OCI-LY3 (cell line): Measurements from ENCODE around the gene ZNF865.
A peak's percentile ranks its signal among the peaks of the same experiment; 100 is the strongest.

ENCODE experiments used
- H2AFZ ChIP-seq: fragments of 200-600, 300-600 bp; shearing (Covaris generic); 2 replicates; pipeline ENCODE4 v1.6.0; 2014; ENCODE audit warnings: antibody characterized with exemption, low read depth, low read length
- H3K27ac ChIP-seq: fragments of 200-600, 300-600 bp; sonication (generic); 2 replicates; pipeline ENCODE4 v1.5.1; 2014; ENCODE audit warnings: mild to moderate bottlenecking, low read length, moderate library complexity, mixed read lengths
- H3K27me3 ChIP-seq: fragments of 200-600, 300-600 bp; sonication (generic); 2 replicates; pipeline ENCODE4 v1.6.1; 2014; ENCODE audit warnings: low read depth, low read length, mixed read lengths
- H3K36me3 ChIP-seq: fragments of 200-600, 300-600 bp; sonication (generic); replicated peaks from 2 replicates; pipeline ENCODE3; 2014; ENCODE audit warnings: low read depth, low read length, mixed read lengths
- H3K4me1 ChIP-seq: fragments of 300-600, 200-600 bp; sonication (generic); 2 replicates; pipeline ENCODE4 v1.6.1; 2014; ENCODE audit warnings: low read length, mixed read lengths
- H3K4me2 ChIP-seq: fragments of 200-600, 300-600 bp; sonication (generic); 2 replicates; pipeline ENCODE4 v1.6.1; 2014; ENCODE audit warnings: low read length, mixed read lengths
- H3K4me3 ChIP-seq: fragments of 300-600, 200-600 bp; sonication (generic); 2 replicates; pipeline ENCODE4 v1.5.1; 2014; ENCODE audit warnings: antibody characterized with exemption, mild to moderate bottlenecking, low read length, moderate library complexity
- H3K79me2 ChIP-seq: fragments of 300-600, 200-600 bp; shearing (Covaris generic); 2 replicates; pipeline ENCODE4 v1.6.1; 2014; ENCODE audit warnings: mild to moderate bottlenecking, low read length, mixed read lengths
- H3K9ac ChIP-seq: fragments of 300-600, 200-600 bp; shearing (Covaris generic); 2 replicates; pipeline ENCODE4 v1.6.0; 2014; ENCODE audit warnings: mild to moderate bottlenecking, low read length, moderate library complexity
- H3K9me3 ChIP-seq: fragments of 200-600, 300-600 bp; shearing (Covaris generic); 2 replicates; pipeline ENCODE4 v1.6.1; 2014; ENCODE audit warnings: low read length, mixed read lengths; ENCODE audit not compliant: insufficient read depth
- H4K20me1 ChIP-seq: fragments of 200-600, 300-600 bp; sonication (generic); 2 replicates; pipeline ENCODE4 v1.6.1; 2016; ENCODE audit warnings: low read length, mixed read lengths; ENCODE audit not compliant: insufficient read depth
- CTCF ChIP-seq: fragments of 200-600, 300-600 bp; sonication (generic); IDR thresholded peaks from 2 replicates; pipeline ENCODE4 v1.5.1; 2014; ENCODE audit warnings: antibody characterized with exemption, low read length, low read depth
- EZH2phosphoT487 ChIP-seq: fragments of 200-600 bp; shearing (Covaris generic); IDR thresholded peaks from 2 replicates; pipeline ENCODE4 v1.6.1; 2018; ENCODE audit warnings: antibody characterized with exemption, mixed run types, low read depth

ZNF865 gene

GRCh38 chr19:55654868-55655647 lies 49.6 kb downstream of the ZNF865 start, which contains the start of gene U2AF2:
Gene U2AF2, plus strand, starts transcription at chr19:55655035. Its CDS starts 70 bp downstream, at chr19:55655105.
- peaks cover 37% of the 10 kb centered on the region for H4K20me1 ChIP-seq
- H3K4me3 ChIP-seq: peak within 1 kb of the TSS; percentile 88
- H3K27me3 ChIP-seq: no peaks in the 10 kb centered on the region
- peaks cover 32% of the 10 kb centered on the region for H3K4me1 ChIP-seq
- TF ChIP-seq EZH2phosphoT487 (no peak), CTCF (no peak)
- H3K9ac ChIP-seq: peak within 1 kb of the TSS; percentile 96
- peak within 1 kb of the TSS; percentile 54; the same call in 1 of the 2 replicates for H2AFZ ChIP-seq
- peak within 1 kb of the TSS; percentile 98 for H3K4me2 ChIP-seq
- H3K36me3 ChIP-seq: peaks cover 41% of the 10 kb centered on the region
- peaks cover 48% of the 10 kb centered on the region for H3K79me2 ChIP-seq
- H3K27ac ChIP-seq: peak within 1 kb of the TSS; percentile 90
- no peaks in the 10 kb centered on the region for H3K9me3 ChIP-seq

- peak overlapping the region; percentile 94 for H3K9ac ChIP-seq
- peaks cover 47% of the 10 kb centered on the region for H3K36me3 ChIP-seq
- H3K4me2 ChIP-seq: peak overlapping the region; percentile 98
- H2AFZ ChIP-seq: no peak overlapping the region
- peak overlapping the region; percentile 90 for H3K27ac ChIP-seq
- TF ChIP-seq CTCF (no peak), EZH2phosphoT487 (no peak)
- no peaks in the 10 kb centered on the region for H3K9me3 ChIP-seq
- H3K27me3 ChIP-seq: no peaks in the 10 kb centered on the region
- peaks cover 32% of the 10 kb centered on the region for H3K4me1 ChIP-seq
- peak overlapping the region; percentile 88 for H3K4me3 ChIP-seq
- H4K20me1 ChIP-seq: peaks cover 43% of the 10 kb centered on the region
- H3K79me2 ChIP-seq: peaks cover 54% of the 10 kb centered on the region
Observed at GRCh38 chr19:55655648-55656040, 50.2 kb downstream of the ZNF865 start.

- peaks cover 52% of the 10 kb centered on the region for H4K20me1 ChIP-seq
- H3K4me1 ChIP-seq: peaks cover 32% of the 10 kb centered on the region
- no peak overlapping the region for H2AFZ ChIP-seq
- no peaks in the 10 kb centered on the region for H3K9me3 ChIP-seq
- peak overlapping the region; percentile 98 for H3K4me2 ChIP-seq
- H3K36me3 ChIP-seq: peaks cover 55% of the 10 kb centered on the region
- H3K9ac ChIP-seq: peak overlapping the region; percentile 94
- H3K27me3 ChIP-seq: no peaks in the 10 kb centered on the region
- peak overlapping the region; percentile 90 for H3K27ac ChIP-seq
- peaks cover 63% of the 10 kb centered on the region for H3K79me2 ChIP-seq
- TF ChIP-seq CTCF (no peak), EZH2phosphoT487 (no peak)
- peak overlapping the region; percentile 88 for H3K4me3 ChIP-seq
Observed at GRCh38 chr19:55656552-55656951, 51.1 kb downstream of the ZNF865 start.

- Histone ChIP-seq H3K4me1 (peaks cover 32% of the 10 kb centered on the region), H3K36me3 (peaks cover 61% of the 10 kb centered on the region), H3K4me2 (peak overlapping the region; percentile 98), H2AFZ (no peak overlapping the region), H4K20me1 (peaks cover 57% of the 10 kb centered on the region), H3K4me3 (peak overlapping the region; percentile 88), H3K79me2 (peaks cover 69% of the 10 kb centered on the region), H3K27ac (peak overlapping the region; percentile 90), H3K9ac (peak overlapping the region; percentile 94), H3K27me3 (no peaks in the 10 kb centered on the region), H3K9me3 (no peaks in the 10 kb centered on the region)
- TF ChIP-seq CTCF (no peak), EZH2phosphoT487 (no peak)
Observed at GRCh38 chr19:55656988-55657747, 51.7 kb downstream of the ZNF865 start.
